Measurements from ENCODE around the gene AGAP1.
"Not testable (repeated sequence)": the region's sequence is repeated elsewhere in the genome, so short reads cannot be mapped to it uniquely, and the experiment has no call there.

AGAP1 gene

GRCh38 chr2:236122236-236122635 lies 628.4 kb downstream of the AGAP1 start:
- no peak for DNase-seq

- DNase-seq: no peak
Measured at GRCh38 chr2:236123716-236124115, 629.9 kb downstream of the AGAP1 start.

GRCh38 chr2:236124182-236124893 lies 630.5 kb downstream of the AGAP1 start:
- DNase-seq: no peak

GRCh38 chr2:236125541-236125940 lies 631.7 kb downstream of the AGAP1 start:
- DNase-seq: no peak

- DNase-seq: no peak
Measured at GRCh38 chr2:236127010-236127409, 633.2 kb downstream of the AGAP1 start.

GRCh38 chr2:236128321-236128720 lies 634.5 kb downstream of the AGAP1 start:
- DNase-seq: no peak

GRCh38 chr2:236129935-236130334 lies 636.1 kb downstream of the AGAP1 start:
- DNase-seq: no peak

GRCh38 chr2:236130349-236130998 lies 636.6 kb downstream of the AGAP1 start:
- no peak for DNase-seq

- DNase-seq: no peak
Measured at GRCh38 chr2:236131073-236131692, 637.3 kb downstream of the AGAP1 start.

GRCh38 chr2:236133410-236134012 lies 639.7 kb downstream of the AGAP1 start:
- DNase-seq: no peak

- DNase-seq: no peak
Measured at GRCh38 chr2:236136538-236136937, 642.7 kb downstream of the AGAP1 start.

GRCh38 chr2:236137066-236137465 lies 643.2 kb downstream of the AGAP1 start:
- DNase-seq: no peak

GRCh38 chr2:236141616-236142015 lies 647.8 kb downstream of the AGAP1 start:
- not testable (repeated sequence) for DNase-seq

- no peak for DNase-seq
Measured at GRCh38 chr2:236143811-236144210, 650.0 kb downstream of the AGAP1 start.

GRCh38 chr2:236146436-236146835 lies 652.6 kb downstream of the AGAP1 start:
- DNase-seq: no peak

- no peak for DNase-seq
Measured at GRCh38 chr2:236155406-236155805, 661.6 kb downstream of the AGAP1 start.

GRCh38 chr2:236156095-236156859 lies 662.4 kb downstream of the AGAP1 start:
- DNase-seq: no peak

GRCh38 chr2:236156860-236157194 lies 663.0 kb downstream of the AGAP1 start:
- no peak for DNase-seq

- no peak for DNase-seq
Measured at GRCh38 chr2:236157366-236157765, 663.5 kb downstream of the AGAP1 start.

- DNase-seq: no peak
Measured at GRCh38 chr2:236157815-236158498, 664.1 kb downstream of the AGAP1 start.

- no peak for DNase-seq
Measured at GRCh38 chr2:236158969-236159777, 665.3 kb downstream of the AGAP1 start.

GRCh38 chr2:236159778-236160170 lies 665.9 kb downstream of the AGAP1 start:
- no peak for DNase-seq
